Measurements from ENCODE around the gene CYB5R4.

CYB5R4 gene

DNA sequence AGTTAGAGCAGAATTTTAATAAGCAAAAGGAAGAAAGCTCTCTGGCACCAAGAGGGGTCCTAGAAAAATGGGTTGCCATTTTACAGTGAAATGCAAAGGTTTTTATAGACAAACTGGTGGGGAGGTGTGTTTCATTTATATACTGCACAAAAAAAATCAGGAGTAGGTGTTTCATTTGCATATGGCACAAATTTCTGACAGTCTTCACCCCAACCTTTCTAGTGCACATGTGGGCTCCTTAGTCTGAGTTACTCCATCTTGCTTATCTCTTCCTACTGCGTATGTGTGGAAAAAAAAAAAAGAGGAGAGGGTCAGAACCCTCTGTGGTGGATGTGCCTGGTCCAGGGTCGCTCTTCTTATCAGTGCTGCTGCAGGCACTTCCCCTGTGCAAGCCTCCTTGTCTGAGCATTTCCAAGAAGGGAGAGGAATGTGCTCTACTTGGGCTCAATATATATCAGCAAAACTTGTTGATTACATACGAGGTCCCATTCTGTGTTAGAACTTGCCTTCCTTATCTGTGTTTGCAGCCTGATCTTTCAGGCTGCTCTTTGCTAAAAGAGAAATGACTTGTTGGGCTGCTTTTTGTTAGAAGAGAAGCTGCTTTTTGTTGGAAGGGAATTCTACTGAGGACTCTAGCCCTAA, 115.0 kb downstream of the CYB5R4 start:
- no peak for DNase-seq (ENCODE audit: low read depth, low spot score)
- TF ChIP-seq, protein P1, sequence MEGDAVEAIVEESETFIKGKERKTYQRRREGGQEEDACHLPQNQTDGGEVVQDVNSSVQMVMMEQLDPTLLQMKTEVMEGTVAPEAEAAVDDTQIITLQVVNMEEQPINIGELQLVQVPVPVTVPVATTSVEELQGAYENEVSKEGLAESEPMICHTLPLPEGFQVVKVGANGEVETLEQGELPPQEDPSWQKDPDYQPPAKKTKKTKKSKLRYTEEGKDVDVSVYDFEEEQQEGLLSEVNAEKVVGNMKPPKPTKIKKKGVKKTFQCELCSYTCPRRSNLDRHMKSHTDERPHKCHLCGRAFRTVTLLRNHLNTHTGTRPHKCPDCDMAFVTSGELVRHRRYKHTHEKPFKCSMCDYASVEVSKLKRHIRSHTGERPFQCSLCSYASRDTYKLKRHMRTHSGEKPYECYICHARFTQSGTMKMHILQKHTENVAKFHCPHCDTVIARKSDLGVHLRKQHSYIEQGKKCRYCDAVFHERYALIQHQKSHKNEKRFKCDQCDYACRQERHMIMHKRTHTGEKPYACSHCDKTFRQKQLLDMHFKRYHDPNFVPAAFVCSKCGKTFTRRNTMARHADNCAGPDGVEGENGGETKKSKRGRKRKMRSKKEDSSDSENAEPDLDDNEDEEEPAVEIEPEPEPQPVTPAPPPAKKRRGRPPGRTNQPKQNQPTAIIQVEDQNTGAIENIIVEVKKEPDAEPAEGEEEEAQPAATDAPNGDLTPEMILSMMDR (IDR thresholded peaks at IDR 0.05; ENCODE audit: low read depth, low read length), result no peak
- no peak overlapping the region for H3K4me3 ChIP-seq (ENCODE audit: low read depth, low read length)
- in situ Hi-C loops (cut with HindIII; ENCODE audit: low sequenced_read_pairs), result no loop called here

DNA sequence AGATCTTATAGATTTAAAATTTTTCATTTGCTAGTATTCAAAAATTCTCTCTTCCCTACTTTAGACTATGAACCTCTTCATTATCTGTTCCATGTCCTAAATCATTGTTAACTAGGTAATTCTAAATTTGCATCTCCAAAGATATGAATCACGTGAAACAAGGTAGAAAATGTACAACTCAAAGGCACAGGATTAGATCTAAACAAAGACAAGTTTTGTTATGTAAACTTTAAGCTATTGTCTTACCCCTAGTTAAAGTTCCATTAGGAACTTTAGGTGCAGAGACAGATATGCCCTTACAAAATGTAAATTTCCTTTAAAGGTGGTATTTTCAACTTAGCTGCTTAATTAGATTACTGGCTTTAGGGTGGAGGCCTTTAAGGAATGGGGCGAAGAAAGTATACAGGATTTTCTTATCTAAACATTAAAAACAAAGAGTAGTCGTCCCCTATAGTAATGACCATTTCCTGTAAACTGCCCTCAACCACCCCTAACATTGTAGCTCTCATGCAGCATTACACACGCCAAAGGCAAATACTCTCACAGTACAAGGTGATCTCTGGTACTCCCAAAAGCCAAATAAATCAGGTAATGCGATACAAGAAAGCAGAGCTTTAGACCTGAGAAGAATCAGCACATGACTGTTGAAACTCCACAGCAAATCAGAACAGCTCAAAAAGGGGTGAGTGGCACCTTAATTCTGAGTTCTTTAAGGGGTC, 116.7 kb downstream of the CYB5R4 start:
- DNase-seq (ENCODE audit: low read depth, low spot score), result no peak
- in situ Hi-C loops (cut with HindIII; ENCODE audit: low sequenced_read_pairs), result no loop called here
- TF ChIP-seq, protein P1 (IDR thresholded peaks at IDR 0.05; ENCODE audit: low read depth, low read length), result no peak
- H3K4me3 ChIP-seq (ENCODE audit: low read depth, low read length), result no peak overlapping the region

DNA sequence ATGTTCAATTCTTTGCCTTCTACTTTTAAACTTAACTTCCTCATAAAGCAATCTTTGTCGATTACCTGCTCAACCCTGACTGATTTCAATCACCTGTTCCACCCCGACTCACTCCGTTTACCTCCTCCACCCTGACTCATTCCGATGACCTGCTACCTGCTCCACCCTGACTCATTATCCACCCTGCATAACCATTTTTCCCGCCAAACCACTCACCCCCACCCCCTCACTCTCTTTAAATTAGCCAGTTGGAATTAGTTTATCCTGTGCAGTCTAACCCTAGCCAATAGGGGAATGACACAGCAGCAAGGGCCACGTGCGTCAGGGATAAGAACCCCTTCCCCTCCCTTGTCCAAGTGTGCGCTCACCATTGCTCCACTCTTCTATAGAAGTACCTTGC, 117.4 kb downstream of the CYB5R4 start:
- DNase-seq (ENCODE audit: low read depth, low spot score), result no peak
- TF ChIP-seq, protein P1 (IDR thresholded peaks at IDR 0.05; ENCODE audit: low read depth, low read length), result no peak
- in situ Hi-C loops (cut with HindIII; ENCODE audit: low sequenced_read_pairs), result no loop called here
- H3K4me3 ChIP-seq (ENCODE audit: low read depth, low read length), result no peak overlapping the region

DNA sequence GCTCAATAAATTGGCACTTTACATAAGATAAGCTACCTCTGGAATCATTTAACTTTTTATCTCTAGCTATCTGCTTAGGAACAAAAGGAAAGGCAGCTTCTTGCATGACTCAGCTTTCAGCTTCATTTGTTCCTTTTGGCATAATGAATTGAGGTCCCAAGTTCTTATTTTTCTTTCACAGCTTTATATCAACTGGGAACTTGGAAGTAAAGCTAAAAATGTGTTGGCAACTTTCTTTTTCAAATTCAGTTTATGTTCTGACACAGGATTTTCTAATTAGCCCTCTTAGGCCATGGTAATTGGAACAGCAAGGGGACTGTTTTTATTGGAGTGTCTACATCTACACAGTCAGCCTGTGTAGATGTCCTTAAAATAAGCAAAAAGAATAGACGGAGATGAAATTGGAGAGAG, 118.8 kb downstream of the CYB5R4 start:
- TF ChIP-seq, protein P1 (IDR thresholded peaks at IDR 0.05; ENCODE audit: low read depth, low read length), result no peak
- no peak overlapping the region for H3K4me3 ChIP-seq (ENCODE audit: low read depth, low read length)
- DNase-seq (ENCODE audit: low read depth, low spot score), result peak; percentile 14
- in situ Hi-C loops (cut with HindIII; ENCODE audit: low sequenced_read_pairs), result no loop called here

DNA sequence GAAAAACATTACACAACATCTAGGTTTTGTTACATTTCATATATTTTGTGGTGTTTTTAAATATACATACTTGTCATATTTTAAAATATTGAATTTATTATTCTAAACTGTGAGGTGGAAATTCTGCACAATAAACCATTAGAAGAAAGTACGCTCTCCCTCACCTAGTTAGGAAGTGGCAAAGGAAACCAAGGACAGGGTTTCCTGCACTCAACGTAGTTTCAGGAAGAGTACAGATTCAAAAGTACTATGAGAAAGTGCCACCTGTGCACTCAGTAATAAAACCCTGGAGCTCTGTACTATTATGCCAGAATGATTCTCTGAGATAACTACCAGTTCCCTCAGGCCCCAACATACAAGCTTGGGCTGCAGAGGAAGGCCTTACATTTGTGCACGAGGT, 119.5 kb downstream of the CYB5R4 start:
- TF ChIP-seq, protein P1 (IDR thresholded peaks at IDR 0.05; ENCODE audit: low read depth, low read length), result no peak

DNA sequence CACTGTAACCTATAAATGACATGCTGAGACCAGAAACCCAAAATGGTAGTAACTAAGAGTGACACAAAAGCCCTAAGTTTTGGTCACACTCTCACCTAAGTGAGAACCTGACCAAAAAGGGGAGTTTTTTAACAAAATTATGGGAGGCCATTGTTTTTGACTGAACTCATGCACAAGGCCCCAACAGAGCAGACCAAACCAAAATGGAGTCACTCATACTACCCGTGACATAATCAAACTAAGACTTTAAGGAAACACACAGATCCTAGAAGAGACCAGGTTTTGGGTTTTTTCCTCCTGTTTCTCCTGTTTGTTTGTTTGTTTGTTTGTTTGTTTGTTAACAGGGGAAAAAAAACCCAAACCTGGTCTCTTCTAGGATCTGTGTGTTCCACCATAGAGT, 124.9 kb downstream of the CYB5R4 start:
- H3K4me3 ChIP-seq (ENCODE audit: low read depth, low read length), result no peak overlapping the region
- in situ Hi-C loops (cut with HindIII; ENCODE audit: low sequenced_read_pairs), result no loop called here
- TF ChIP-seq, protein P1 (IDR thresholded peaks at IDR 0.05; ENCODE audit: low read depth, low read length), result no peak

More for the DNA sequence above, 119.5 kb downstream of the CYB5R4 start:
- no peak for DNase-seq (ENCODE audit: low read depth, low spot score)
- in situ Hi-C loops (cut with HindIII; ENCODE audit: low sequenced_read_pairs), result no loop called here
- no peak overlapping the region for H3K4me3 ChIP-seq (ENCODE audit: low read depth, low read length)

More for the DNA sequence above, 124.9 kb downstream of the CYB5R4 start:
- DNase-seq (ENCODE audit: low read depth, low spot score), result no peak
